Parathyroid adenoma (tissue), 2 donors: ENCODE data around the gene YPEL5.
"Not testable (repeated sequence)": the region's sequence is repeated elsewhere in the genome, so short reads cannot be mapped to it uniquely, and the experiment has no call there.

ENCODE experiments used
- H2AFZ ChIP-seq: fragments of 300-600 bp; sonication (generic); one replicate; pipeline ENCODE4 v1.7.0; 2017; ENCODE audit warnings: antibody characterized with exemption, mild to moderate bottlenecking
- H3K27ac ChIP-seq: fragments of 300-600 bp; sonication (generic); one replicate; pipeline ENCODE4 v1.7.0; 2017
- H3K27me3 ChIP-seq: fragments of 300-600 bp; sonication (generic); one replicate; pipeline ENCODE4 v1.7.0; 2017; ENCODE audit warnings: low read length; ENCODE audit not compliant: control insufficient read depth, insufficient read depth
- H3K36me3 ChIP-seq: fragments of 300-600 bp; sonication (generic); one replicate; pipeline ENCODE4 v1.7.0; 2017; ENCODE audit warnings: low read length; ENCODE audit not compliant: control insufficient read depth, insufficient read depth
- H3K4me1 ChIP-seq: fragments of 300-600 bp; sonication (generic); one replicate; pipeline ENCODE4 v1.7.0; 2017; ENCODE audit warnings: control low read depth
- H3K4me2 ChIP-seq: fragments of 300-600 bp; sonication (generic); one replicate; pipeline ENCODE4 v1.7.0; 2017; ENCODE audit warnings: low read length
- H3K4me3 ChIP-seq: fragments of 300-600 bp; sonication (generic); one replicate; pipeline ENCODE4 v1.7.0; 2017; ENCODE audit warnings: low read depth, low read length
- H3K79me2 ChIP-seq: fragments of 300-600 bp; sonication (generic); one replicate; pipeline ENCODE4 v1.7.0; 2017; ENCODE audit warnings: control low read depth
- H3K9ac ChIP-seq: fragments of 300-600 bp; sonication (generic); one replicate; pipeline ENCODE4 v1.7.0; 2017; ENCODE audit warnings: mild to moderate bottlenecking
- H3K9me3 ChIP-seq: fragments of 300-600 bp; sonication (generic); one replicate; pipeline ENCODE4 v1.7.0; 2017; ENCODE audit warnings: low read length; ENCODE audit not compliant: control insufficient read depth
- TF ChIP-seq, protein P1 (sequence below): fragments of 300-600 bp; sonication (generic); IDR thresholded peaks from one replicate; pipeline ENCODE4 v1.7.0; 2017; ENCODE audit warnings: antibody characterized with exemption, mild to moderate bottlenecking
- donor health status: primary hyperparathyroidism.

YPEL5 gene

DNA sequence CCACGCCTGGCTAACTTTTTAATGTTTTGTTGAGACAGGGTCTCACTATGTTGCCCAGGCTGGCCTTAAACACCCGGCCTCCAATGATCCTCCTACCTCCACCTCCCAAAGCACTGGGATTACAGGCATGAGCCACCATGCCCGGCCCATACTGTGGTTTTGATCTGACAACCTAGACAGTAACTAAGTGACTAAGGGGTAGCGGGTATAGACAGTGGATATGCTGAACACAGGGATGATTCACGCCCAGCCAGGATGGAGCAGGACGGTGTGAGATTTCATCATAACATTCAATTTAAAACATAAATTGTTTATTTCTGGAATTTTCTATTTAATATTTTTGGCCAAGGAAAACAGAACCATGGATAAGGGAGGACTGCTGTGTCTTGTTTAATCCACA lies 36.0 kb upstream of the YPEL5 start:
- Histone ChIP-seq H3K27ac (no peak overlapping the region), H3K4me1 (no peaks in the 10 kb centered on the region)

DNA sequence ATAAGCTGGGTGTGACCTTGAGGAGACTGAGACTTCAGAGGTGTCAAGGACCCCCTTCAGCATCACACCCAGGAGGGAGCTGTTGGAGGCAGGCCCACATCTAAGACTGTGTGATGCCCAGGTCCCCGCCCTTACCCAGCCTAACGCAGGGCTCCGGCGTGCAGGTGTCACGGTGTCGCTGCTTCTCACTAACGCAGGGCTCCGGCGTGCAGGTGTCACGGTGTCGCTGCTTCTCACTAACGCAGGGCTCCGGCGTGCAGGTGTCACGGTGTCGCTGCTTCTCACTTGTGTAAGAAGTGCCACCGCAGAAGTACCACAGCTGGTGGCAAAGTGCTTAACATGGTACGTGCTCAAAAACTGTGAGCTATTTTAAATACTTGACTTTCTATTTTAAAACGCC lies 35.6 kb upstream of the YPEL5 start:
- not testable (repeated sequence) for H3K4me1 ChIP-seq, H3K4me3 ChIP-seq, H3K79me2 ChIP-seq, H3K9me3 ChIP-seq, H3K4me2 ChIP-seq, H3K27me3 ChIP-seq, H2AFZ ChIP-seq, H3K36me3 ChIP-seq, H3K9ac ChIP-seq, H3K27ac ChIP-seq

More for the DNA sequence above, 36.0 kb upstream of the YPEL5 start:
- TF ChIP-seq, protein P1, sequence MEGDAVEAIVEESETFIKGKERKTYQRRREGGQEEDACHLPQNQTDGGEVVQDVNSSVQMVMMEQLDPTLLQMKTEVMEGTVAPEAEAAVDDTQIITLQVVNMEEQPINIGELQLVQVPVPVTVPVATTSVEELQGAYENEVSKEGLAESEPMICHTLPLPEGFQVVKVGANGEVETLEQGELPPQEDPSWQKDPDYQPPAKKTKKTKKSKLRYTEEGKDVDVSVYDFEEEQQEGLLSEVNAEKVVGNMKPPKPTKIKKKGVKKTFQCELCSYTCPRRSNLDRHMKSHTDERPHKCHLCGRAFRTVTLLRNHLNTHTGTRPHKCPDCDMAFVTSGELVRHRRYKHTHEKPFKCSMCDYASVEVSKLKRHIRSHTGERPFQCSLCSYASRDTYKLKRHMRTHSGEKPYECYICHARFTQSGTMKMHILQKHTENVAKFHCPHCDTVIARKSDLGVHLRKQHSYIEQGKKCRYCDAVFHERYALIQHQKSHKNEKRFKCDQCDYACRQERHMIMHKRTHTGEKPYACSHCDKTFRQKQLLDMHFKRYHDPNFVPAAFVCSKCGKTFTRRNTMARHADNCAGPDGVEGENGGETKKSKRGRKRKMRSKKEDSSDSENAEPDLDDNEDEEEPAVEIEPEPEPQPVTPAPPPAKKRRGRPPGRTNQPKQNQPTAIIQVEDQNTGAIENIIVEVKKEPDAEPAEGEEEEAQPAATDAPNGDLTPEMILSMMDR, result no peak
- no peaks in the 10 kb centered on the region for H3K79me2 ChIP-seq
- H3K9ac ChIP-seq, result no peak overlapping the region
- H2AFZ ChIP-seq, result no peak overlapping the region
- H3K4me3 ChIP-seq, result no peak overlapping the region
- no peak overlapping the region for H3K4me2 ChIP-seq
- H3K36me3 ChIP-seq, result no peaks in the 10 kb centered on the region
- no peaks in the 10 kb centered on the region for H3K27me3 ChIP-seq
- H3K9me3 ChIP-seq, result no peaks in the 10 kb centered on the region

DNA sequence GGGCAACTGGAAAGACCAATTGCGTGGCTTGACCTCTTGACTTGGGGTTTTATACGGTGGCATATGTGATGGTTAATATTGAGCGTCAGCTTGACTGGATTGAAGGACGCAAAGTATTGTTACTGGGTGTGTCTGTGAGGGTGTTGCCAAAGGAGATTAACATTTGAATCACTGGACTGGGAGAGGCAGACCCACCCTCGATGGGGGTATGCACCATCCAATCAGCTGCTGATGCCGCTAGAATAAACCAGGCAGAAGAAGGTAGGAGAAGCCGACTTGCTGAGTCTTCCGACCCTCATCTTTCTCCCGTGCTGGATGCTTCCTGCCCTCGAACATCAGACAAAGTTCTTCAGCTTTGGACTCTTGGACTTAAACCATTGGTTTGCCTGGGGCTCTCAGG lies 34.2 kb upstream of the YPEL5 start:
- Histone ChIP-seq H2AFZ (no peak overlapping the region), H3K9me3 (no peaks in the 10 kb centered on the region), H3K36me3 (no peaks in the 10 kb centered on the region), H3K79me2 (no peaks in the 10 kb centered on the region), H3K4me3 (no peak overlapping the region), H3K27ac (no peak overlapping the region), H3K9ac (no peak overlapping the region), H3K4me2 (no peak overlapping the region), H3K4me1 (no peaks in the 10 kb centered on the region), H3K27me3 (no peaks in the 10 kb centered on the region)
- TF ChIP-seq, protein P1, result no peak

DNA sequence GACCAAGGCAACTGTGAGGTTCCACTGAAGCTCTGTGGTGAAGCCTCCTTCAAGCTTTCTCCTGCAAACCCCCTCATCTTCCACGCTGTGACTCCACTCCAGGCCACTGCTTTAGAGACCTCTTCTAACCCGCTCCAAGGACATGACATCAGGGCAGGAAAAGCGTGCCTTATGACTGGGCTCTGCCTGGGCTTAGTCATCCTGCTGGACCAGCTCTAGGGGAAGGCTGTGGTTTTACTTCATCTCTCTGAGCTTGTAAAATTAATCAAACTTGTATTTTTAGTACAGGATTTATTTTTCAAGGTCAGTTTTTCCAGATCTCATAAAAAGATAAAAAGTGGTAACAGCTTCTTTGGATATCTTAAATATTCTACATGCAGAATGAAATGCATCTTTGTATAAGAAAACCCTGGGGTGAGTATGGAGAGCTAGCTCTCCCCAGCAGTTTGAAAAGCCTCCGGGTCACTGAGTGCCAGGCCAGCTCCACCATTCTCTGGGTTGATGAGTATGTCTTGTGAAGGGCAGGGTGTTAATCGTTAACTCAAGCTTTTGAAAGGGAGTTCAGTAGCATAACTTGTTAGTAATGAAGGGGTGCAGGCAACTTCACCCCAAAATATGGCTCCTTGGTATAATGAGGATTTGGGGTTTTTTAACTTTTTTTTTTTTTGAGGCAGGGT lies 33.1 kb upstream of the YPEL5 start:
- H3K79me2 ChIP-seq, result no peaks in the 10 kb centered on the region
- H2AFZ ChIP-seq, result no peak overlapping the region
- H3K4me1 ChIP-seq, result no peaks in the 10 kb centered on the region
- no peaks in the 10 kb centered on the region for H3K36me3 ChIP-seq
- H3K4me3 ChIP-seq, result no peak overlapping the region
- no peak overlapping the region for H3K9ac ChIP-seq
- H3K4me2 ChIP-seq, result no peak overlapping the region
- TF ChIP-seq, protein P1, result no peak
- H3K9me3 ChIP-seq, result no peaks in the 10 kb centered on the region
- no peak overlapping the region for H3K27ac ChIP-seq
- no peaks in the 10 kb centered on the region for H3K27me3 ChIP-seq

DNA sequence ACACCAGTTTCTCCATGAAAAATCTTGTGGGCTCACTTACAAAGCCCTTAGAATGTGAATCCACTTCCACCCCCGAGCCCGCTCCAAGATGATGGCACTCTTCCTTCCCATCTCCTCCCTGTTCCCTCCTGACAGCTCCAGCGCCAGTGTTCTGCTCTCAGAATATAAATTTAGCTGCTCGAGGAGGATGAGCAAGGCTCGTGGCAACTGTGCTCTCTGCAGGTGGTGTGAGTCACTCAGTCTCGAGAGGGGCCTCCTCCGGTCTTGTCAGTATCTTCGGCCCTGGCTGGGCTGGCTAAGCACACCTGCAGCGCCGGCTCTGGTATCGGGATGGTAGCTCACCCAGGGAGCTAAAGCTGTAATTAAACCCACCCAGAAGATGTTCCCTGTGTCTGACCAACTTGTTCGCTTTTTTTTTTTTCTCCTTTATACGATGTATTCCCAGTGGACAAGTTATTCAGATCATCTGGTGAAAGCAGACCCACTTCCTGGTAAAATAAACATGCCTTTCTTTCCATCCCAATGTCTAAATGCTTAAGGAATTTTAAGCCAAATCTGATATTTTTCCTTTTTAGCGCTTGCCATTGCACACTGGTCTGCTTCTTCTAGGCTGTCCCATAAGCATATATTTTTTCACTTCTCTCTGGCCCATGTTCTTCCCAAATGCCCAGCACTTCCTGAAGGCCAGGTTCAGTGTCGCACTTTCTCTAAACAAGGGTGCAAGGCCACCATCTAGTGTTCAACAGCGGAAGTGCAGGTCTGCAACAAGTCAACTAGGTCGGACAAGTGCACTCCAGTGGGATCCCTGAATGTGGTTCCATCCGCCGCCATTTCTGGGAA lies 31.4 kb upstream of the YPEL5 start:
- no peaks in the 10 kb centered on the region for H3K79me2 ChIP-seq
- no peak overlapping the region for H3K9ac ChIP-seq
- no peak overlapping the region for H3K4me3 ChIP-seq
- no peak overlapping the region for H3K27ac ChIP-seq
- no peaks in the 10 kb centered on the region for H3K4me1 ChIP-seq
- H3K9me3 ChIP-seq, result no peaks in the 10 kb centered on the region
- H3K27me3 ChIP-seq, result no peaks in the 10 kb centered on the region
- peak overlapping the region; percentile 29 for H2AFZ ChIP-seq
- no peaks in the 10 kb centered on the region for H3K36me3 ChIP-seq
- TF ChIP-seq, protein P1, result peak; percentile 88
- no peak overlapping the region for H3K4me2 ChIP-seq
